ENCODE results near the gene BBS9. TPM values are rescaled to one million over a fixed set of nuclear protein-coding genes. Genes with fewer than 3 reads are reported as not detected.

The BBS9 gene
- total RNA-seq, 1 experiment from 2014 or later = 4.7 TPM

DNA sequence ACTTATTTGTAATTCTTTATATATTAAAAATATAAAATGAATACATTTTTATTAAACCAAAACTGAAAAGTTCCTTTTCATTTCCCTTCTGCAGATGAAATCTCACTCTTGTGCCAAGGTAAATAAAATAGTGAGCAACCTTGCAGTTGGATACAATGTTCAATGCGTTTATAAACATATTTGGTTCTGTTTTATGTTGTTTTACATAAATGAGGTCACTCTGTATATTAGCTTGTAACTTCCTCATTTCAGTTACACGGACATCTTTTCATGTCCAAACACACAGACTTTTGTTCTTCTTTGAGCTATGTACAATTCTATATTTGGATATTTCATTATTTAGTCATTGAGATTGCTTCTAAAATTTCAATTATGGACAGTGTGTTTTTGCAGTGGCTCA, 107.7 kb downstream of the BBS9 start:
- H3K9me3 ChIP-seq = no peaks in the 10 kb centered on the region
- TF ChIP-seq, protein P1, sequence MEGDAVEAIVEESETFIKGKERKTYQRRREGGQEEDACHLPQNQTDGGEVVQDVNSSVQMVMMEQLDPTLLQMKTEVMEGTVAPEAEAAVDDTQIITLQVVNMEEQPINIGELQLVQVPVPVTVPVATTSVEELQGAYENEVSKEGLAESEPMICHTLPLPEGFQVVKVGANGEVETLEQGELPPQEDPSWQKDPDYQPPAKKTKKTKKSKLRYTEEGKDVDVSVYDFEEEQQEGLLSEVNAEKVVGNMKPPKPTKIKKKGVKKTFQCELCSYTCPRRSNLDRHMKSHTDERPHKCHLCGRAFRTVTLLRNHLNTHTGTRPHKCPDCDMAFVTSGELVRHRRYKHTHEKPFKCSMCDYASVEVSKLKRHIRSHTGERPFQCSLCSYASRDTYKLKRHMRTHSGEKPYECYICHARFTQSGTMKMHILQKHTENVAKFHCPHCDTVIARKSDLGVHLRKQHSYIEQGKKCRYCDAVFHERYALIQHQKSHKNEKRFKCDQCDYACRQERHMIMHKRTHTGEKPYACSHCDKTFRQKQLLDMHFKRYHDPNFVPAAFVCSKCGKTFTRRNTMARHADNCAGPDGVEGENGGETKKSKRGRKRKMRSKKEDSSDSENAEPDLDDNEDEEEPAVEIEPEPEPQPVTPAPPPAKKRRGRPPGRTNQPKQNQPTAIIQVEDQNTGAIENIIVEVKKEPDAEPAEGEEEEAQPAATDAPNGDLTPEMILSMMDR (IDR thresholded peaks at IDR 0.05; ENCODE audit: insufficient read depth in 1 of 2, low read depth in 1 of 2, low read length in 1 of 2, severe bottlenecking in 1 of 2, unreplicated experiment in 1 of 2) = no peak
- H3K27me3 ChIP-seq (replicated peaks; ENCODE audit: control insufficient read depth, insufficient read depth, low read length) = no peaks in the 10 kb centered on the region
- intact Hi-C loops (cut with micrococcal nuclease; ENCODE audit: unreplicated experiment) = no loop called here
- peaks cover 2% of the 10 kb centered on the region for H3K27me3 Mint-ChIP-seq (ENCODE audit: insufficient read depth, unreplicated experiment)
- no peaks in the 10 kb centered on the region for H3K4me1 ChIP-seq
- CTCF ChIA-PET = no interaction called here
- no TSS peak for BruUV-seq (replicated peaks)
- H3K9me3 Mint-ChIP-seq (ENCODE audit: unreplicated experiment) = no peaks in the 10 kb centered on the region
- POLR2A ChIA-PET = no interaction called here
- no peak overlapping the region for H3K27ac Mint-ChIP-seq (ENCODE audit: unreplicated experiment)
- no peak overlapping the region for H3K4me3 ChIP-seq (ENCODE audit: low read depth, low read length)
- no peaks in the 10 kb centered on the region for H3K36me3 ChIP-seq (ENCODE audit: control insufficient read depth, insufficient read depth, low read length)
- no peaks in the 10 kb centered on the region for H3K4me1 Mint-ChIP-seq (ENCODE audit: low read depth, unreplicated experiment)
- no peaks in the 10 kb centered on the region for H3K36me3 Mint-ChIP-seq (ENCODE audit: insufficient read depth, unreplicated experiment)
- DNase-seq = no peak
- H3K4me3 Mint-ChIP-seq (ENCODE audit: unreplicated experiment) = no peak overlapping the region

DNA sequence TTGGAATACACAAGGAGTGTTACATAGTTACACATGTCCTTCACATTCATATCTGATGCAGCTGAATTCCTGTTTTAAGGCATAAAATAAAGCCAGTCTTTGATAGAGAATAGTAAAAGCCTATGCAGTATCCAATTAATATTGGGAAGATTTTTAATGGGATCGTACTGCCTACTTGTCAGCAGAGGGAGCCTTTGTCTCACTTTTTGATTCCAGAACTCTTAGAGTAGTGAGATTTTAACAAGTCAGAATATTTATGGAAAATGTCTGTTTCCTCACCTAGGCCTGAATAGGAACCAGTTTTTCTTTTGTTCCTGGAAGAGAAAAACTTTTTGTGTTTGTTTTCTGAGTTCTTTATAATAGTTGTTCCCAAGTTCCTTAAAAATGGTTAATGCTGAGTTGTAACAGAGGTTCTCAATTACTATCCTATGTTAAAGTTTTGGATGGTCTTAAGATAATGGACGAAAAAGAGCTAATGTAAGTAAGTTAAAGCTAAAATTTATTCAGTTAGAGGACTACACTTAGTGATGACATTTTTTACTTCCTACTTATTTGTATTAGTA, 114.0 kb downstream of the BBS9 start:
- no peaks in the 10 kb centered on the region for H3K4me1 Mint-ChIP-seq (ENCODE audit: low read depth, unreplicated experiment)
- BruUV-seq (replicated peaks) = no TSS peak
- H3K36me3 Mint-ChIP-seq (ENCODE audit: insufficient read depth, unreplicated experiment) = no peaks in the 10 kb centered on the region
- Histone ChIP-seq H3K9me3 (no peaks in the 10 kb centered on the region), H3K4me1 (no peaks in the 10 kb centered on the region), H3K36me3 (ENCODE audit: control insufficient read depth, insufficient read depth, low read length) (no peaks in the 10 kb centered on the region), H3K4me3 (ENCODE audit: low read depth, low read length) (no peak overlapping the region), H3K27me3 (replicated peaks; ENCODE audit: control insufficient read depth, insufficient read depth, low read length) (no peaks in the 10 kb centered on the region)
- no peak overlapping the region for H3K27ac Mint-ChIP-seq (ENCODE audit: unreplicated experiment)
- TF ChIP-seq, protein P1 (IDR thresholded peaks at IDR 0.05; ENCODE audit: insufficient read depth in 1 of 2, low read depth in 1 of 2, low read length in 1 of 2, severe bottlenecking in 1 of 2, unreplicated experiment in 1 of 2) = peak; percentile 56 to 68
- H3K4me3 Mint-ChIP-seq (ENCODE audit: unreplicated experiment) = no peak overlapping the region
- H3K27me3 Mint-ChIP-seq (ENCODE audit: insufficient read depth, unreplicated experiment) = peaks cover 3% of the 10 kb centered on the region
- POLR2A ChIA-PET = no interaction called here
- intact Hi-C loops (cut with micrococcal nuclease; ENCODE audit: unreplicated experiment) = loop anchor here (1.0 to 10.0 kb wide), 4 partner anchors 57 to 690 kb away; no protein-coding TSS in a partner anchor
- no peaks in the 10 kb centered on the region for H3K9me3 Mint-ChIP-seq (ENCODE audit: unreplicated experiment)
- peak in 1 of 2 experiments; percentile 15 for DNase-seq
- CTCF ChIA-PET = interaction anchor here (0.6 to 1.4 kb wide), 4 partner anchors 26 to 1188 kb away, joined by 3 to 6 read pairs (median 4); no protein-coding TSS in a partner anchor

DNA sequence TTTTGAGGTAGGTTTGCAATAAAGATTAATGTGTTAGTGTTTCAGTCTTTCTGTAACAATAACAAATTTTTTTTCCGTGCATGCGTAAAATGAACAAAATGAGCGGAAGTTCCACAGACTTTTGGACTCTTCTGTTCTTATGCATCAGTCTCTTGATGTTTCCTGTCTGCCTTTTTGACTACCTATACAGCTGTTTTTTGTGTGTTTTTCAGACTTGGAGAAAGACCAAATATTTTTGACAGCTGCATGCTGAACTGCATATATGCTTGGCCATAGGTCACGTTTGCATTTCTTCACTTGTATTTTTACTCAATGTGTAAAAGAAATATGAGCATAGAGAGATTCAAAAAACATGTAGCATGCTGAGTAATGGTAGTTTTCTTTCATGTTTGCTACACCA, 119.3 kb downstream of the BBS9 start:
- Mint-ChIP-seq H3K36me3 (ENCODE audit: insufficient read depth, unreplicated experiment) (no peaks in the 10 kb centered on the region), H3K4me1 (ENCODE audit: low read depth, unreplicated experiment) (no peaks in the 10 kb centered on the region), H3K4me3 (ENCODE audit: unreplicated experiment) (no peak overlapping the region), H3K27me3 (ENCODE audit: insufficient read depth, unreplicated experiment) (peaks cover 3% of the 10 kb centered on the region), H3K9me3 (ENCODE audit: unreplicated experiment) (no peaks in the 10 kb centered on the region), H3K27ac (ENCODE audit: unreplicated experiment) (no peak overlapping the region)
- no peaks in the 10 kb centered on the region for H3K27me3 ChIP-seq (replicated peaks; ENCODE audit: control insufficient read depth, insufficient read depth, low read length)
- TF ChIP-seq, protein P1 (IDR thresholded peaks at IDR 0.05; ENCODE audit: insufficient read depth in 1 of 2, low read depth in 1 of 2, low read length in 1 of 2, severe bottlenecking in 1 of 2, unreplicated experiment in 1 of 2) = no peak
- no TSS peak for BruUV-seq (replicated peaks)
- H3K9me3 ChIP-seq = no peaks in the 10 kb centered on the region
- H3K4me1 ChIP-seq = no peaks in the 10 kb centered on the region
- CTCF ChIA-PET = no interaction called here
- no peaks in the 10 kb centered on the region for H3K36me3 ChIP-seq (ENCODE audit: control insufficient read depth, insufficient read depth, low read length)
- intact Hi-C loops (cut with micrococcal nuclease; ENCODE audit: unreplicated experiment) = loop anchor here (10.0 kb wide), 1 partner anchor 646 kb away; no protein-coding TSS in a partner anchor
- no peak overlapping the region for H3K4me3 ChIP-seq (ENCODE audit: low read depth, low read length)
- no peak for DNase-seq
- POLR2A ChIA-PET = no interaction called here
